Fibroblast of lung (primary cell): ENCODE results near the gene ARHGEF39. TPM values are rescaled to one million over a fixed set of nuclear protein-coding genes. Genes with fewer than 3 reads are reported as not detected.

Experiments
- DNase-seq, 2 donors: peaks; one replicate each; pipeline versions ENCODE4 v3.0.0 to v3.0.0-alpha.2; 2010; ENCODE audit warnings: low read depth in 2 of 2
- H2AFZ ChIP-seq: 2 replicates; pipeline ENCODE4 v1.5.1; 2012; ENCODE audit warnings: low read length, control low read depth, inconsistent platforms
- H3K27ac ChIP-seq: 2 replicates; pipeline ENCODE4 v1.5.1; 2011; ENCODE audit warnings: low read length, control low read depth; ENCODE audit not compliant: insufficient read depth
- H3K27me3 ChIP-seq: 2 replicates; pipeline ENCODE4 v1.5.1; 2011; ENCODE audit warnings: mild to moderate bottlenecking, low read length; ENCODE audit not compliant: control insufficient read depth, insufficient read depth
- H3K36me3 ChIP-seq: 2 replicates; pipeline ENCODE4 v1.5.1; 2011; ENCODE audit warnings: low read length; ENCODE audit not compliant: control insufficient read depth, insufficient read depth
- H3K4me1 ChIP-seq: 2 replicates; pipeline ENCODE4 v1.5.1; 2011; ENCODE audit warnings: low read length; ENCODE audit not compliant: control insufficient read depth, insufficient read depth; ENCODE audit errors: extremely low read depth
- H3K4me2 ChIP-seq: 2 replicates; pipeline ENCODE4 v1.5.1; 2011; ENCODE audit warnings: low read length, control low read depth; ENCODE audit not compliant: insufficient read depth; ENCODE audit errors: extremely low read depth
- H3K4me3 ChIP-seq, 4 experiments: fragments of 200-600 bp in 1 of 4; sonication (generic) in 1 of 4; replicated peaks in 1 of 4; 2 replicates each; pipeline ENCODE4 v1.5.1; 2011 to 2016; ENCODE audit warnings: low read length in 4 of 4, low read depth in 3 of 4, mild to moderate bottlenecking in 3 of 4, control low read depth in 2 of 4, inconsistent platforms in 1 of 4, mixed read lengths in 1 of 4; ENCODE audit not compliant: insufficient read depth in 1 of 4; ENCODE audit errors: control extremely low read depth in 1 of 4
- H3K79me2 ChIP-seq: 2 replicates; pipeline ENCODE4 v1.5.1; 2012; ENCODE audit warnings: mild to moderate bottlenecking, low read length, inconsistent platforms; ENCODE audit not compliant: control insufficient read depth, insufficient read depth
- H3K9ac ChIP-seq: 2 replicates; pipeline ENCODE4 v1.5.1; 2011; ENCODE audit warnings: mild to moderate bottlenecking, low read length, control low read depth; ENCODE audit not compliant: insufficient read depth
- H3K9me3 ChIP-seq: 2 replicates; pipeline ENCODE4 v1.5.1; 2012; ENCODE audit warnings: low read depth, low read length; ENCODE audit not compliant: control insufficient read depth, insufficient read depth
- H4K20me1 ChIP-seq: 2 replicates; pipeline ENCODE4 v1.5.1; 2011; ENCODE audit warnings: low read length; ENCODE audit not compliant: control insufficient read depth, insufficient read depth; ENCODE audit errors: extremely low read depth
- EZH2 ChIP-seq: IDR thresholded peaks from 2 replicates; pipeline ENCODE4 v1.5.1; 2012; ENCODE audit warnings: low read length, control low read depth, mild to moderate bottlenecking; ENCODE audit errors: missing control alignments
- polyA plus RNA-seq, 2 donors: library from polyadenylated mRNA; depleted of rRNA in 1 of 2; stranded (reverse) in 1 of 2; unstranded in 1 of 2; fragments of >200 nt; gene quantifications; 2 replicates each; pipeline ENCODE4 v1.2.1, GENCODE V29; 2011 to 2012; ENCODE audit warnings: missing spikeins in 1 of 2
- total RNA-seq: library from RNA; depleted of rRNA; stranded (reverse); fragments of >200 nt; gene quantifications from 2 replicates; pipeline ENCODE4 v1.2.1, GENCODE V29; 2014
- TF ChIP-seq, protein P1 (sequence below), 2 donors: IDR thresholded peaks in 1 of 2; conservative IDR thresholded peaks in 1 of 2; 1 replicate in 1 of 2; 2 replicates in 1 of 2; pipeline ENCODE4 v1.5.1; 2011 to 2012; ENCODE audit warnings: low read length in 2 of 2, control low read depth in 1 of 2, inconsistent platforms in 1 of 2, low read depth in 1 of 2, mild to moderate bottlenecking in 1 of 2

The ARHGEF39 gene
- total and polyA plus RNA-seq, 2 donors (not counting 1 experiment from before 2014, with no cell fraction given) = 0.66 to 0.77 TPM

DNA sequence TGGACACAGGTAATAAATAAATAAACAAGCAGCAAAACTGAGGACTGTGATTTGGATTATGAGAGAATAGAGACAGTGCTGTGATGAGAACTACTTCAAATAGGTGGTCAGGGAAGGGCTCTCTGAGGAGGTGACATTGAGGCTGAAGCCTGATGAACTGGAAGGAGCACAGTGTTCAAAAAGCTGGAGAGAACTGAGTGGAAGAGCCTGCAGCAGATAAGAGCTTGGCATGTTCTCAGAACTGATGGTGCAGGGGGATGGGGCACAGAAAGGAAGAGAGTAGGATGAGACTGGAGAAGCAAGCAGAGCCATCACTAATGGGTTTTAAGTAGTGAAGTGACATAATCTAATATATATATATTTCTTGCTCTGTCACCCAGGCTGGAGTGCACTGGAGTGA lies 35.9 kb upstream of the ARHGEF39 start:
- Histone ChIP-seq H3K27me3 (no peaks in the 10 kb centered on the region), H3K9me3 (no peaks in the 10 kb centered on the region), H3K36me3 (peaks cover 68% of the 10 kb centered on the region), H3K4me1 (peaks cover 1% of the 10 kb centered on the region), H3K4me2 (no peak overlapping the region), H2AFZ (no peak overlapping the region), H3K4me3 (no peak overlapping the region), H3K79me2 (no peaks in the 10 kb centered on the region), H3K9ac (no peak overlapping the region), H4K20me1 (no peaks in the 10 kb centered on the region), H3K27ac (no peak overlapping the region)
- TF ChIP-seq EZH2 = no peak
- TF ChIP-seq, protein P1, sequence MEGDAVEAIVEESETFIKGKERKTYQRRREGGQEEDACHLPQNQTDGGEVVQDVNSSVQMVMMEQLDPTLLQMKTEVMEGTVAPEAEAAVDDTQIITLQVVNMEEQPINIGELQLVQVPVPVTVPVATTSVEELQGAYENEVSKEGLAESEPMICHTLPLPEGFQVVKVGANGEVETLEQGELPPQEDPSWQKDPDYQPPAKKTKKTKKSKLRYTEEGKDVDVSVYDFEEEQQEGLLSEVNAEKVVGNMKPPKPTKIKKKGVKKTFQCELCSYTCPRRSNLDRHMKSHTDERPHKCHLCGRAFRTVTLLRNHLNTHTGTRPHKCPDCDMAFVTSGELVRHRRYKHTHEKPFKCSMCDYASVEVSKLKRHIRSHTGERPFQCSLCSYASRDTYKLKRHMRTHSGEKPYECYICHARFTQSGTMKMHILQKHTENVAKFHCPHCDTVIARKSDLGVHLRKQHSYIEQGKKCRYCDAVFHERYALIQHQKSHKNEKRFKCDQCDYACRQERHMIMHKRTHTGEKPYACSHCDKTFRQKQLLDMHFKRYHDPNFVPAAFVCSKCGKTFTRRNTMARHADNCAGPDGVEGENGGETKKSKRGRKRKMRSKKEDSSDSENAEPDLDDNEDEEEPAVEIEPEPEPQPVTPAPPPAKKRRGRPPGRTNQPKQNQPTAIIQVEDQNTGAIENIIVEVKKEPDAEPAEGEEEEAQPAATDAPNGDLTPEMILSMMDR (conservative IDR thresholded peaks at IDR 0.05 in 1 of 2, IDR thresholded peaks at IDR 0.05 in 1 of 2; ENCODE audit: low read depth in 1 of 2, low read length in 2 of 2) = no peak
- no peak for DNase-seq

DNA sequence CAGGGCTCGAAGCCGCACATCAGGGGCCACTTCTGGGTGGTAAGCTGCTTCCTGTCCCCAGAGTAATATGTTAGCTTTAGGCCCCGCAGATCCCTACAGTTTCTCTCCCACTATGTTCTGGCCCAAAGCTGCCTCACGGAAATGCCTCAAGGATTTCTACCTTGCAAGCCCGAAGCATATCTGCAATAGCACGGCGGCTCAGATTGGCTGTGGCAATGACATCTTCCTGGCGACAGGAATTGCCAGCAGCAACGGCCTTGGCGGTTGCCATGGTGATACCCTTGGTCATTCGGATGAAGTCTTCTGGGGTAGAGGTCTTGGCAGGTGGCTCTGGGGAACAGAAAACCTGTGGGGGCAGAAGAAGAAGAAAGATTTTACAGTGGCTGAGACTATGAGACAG lies 35.0 kb upstream of the ARHGEF39 start:
- no peak for DNase-seq

DNA sequence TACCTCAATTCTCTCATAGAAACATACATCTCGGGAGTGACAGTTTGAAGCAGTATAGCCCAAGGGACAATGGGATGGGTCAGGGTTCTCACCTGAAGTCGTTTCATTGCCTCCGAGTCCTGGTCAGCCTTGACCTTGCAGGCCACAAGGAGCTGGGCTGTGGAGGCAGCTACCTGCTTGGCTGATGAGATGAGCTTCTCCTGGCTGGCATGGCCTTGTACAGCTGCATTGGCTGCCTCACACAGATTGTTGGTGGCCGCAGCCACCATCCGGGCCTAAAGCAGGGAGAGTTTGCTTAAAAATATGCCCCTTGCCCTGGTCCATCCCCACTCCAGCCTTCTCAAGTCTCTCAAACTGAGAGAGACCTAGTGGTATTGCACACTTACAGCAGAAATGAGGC lies 33.2 kb upstream of the ARHGEF39 start:
- Histone ChIP-seq H3K4me2 (no peak overlapping the region), H3K4me3 (no peak overlapping the region), H3K27me3 (no peaks in the 10 kb centered on the region), H3K9ac (no peak overlapping the region), H3K27ac (no peak overlapping the region), H3K4me1 (peaks cover 6% of the 10 kb centered on the region), H3K9me3 (no peaks in the 10 kb centered on the region), H4K20me1 (no peaks in the 10 kb centered on the region), H3K36me3 (peaks cover 52% of the 10 kb centered on the region), H2AFZ (no peak overlapping the region), H3K79me2 (no peaks in the 10 kb centered on the region)
- TF ChIP-seq, protein P1 (conservative IDR thresholded peaks at IDR 0.05 in 1 of 2, IDR thresholded peaks at IDR 0.05 in 1 of 2; ENCODE audit: low read depth in 1 of 2, low read length in 2 of 2) = no peak
- no peak for TF ChIP-seq EZH2
- no peak for DNase-seq

More for the DNA sequence above, 35.0 kb upstream of the ARHGEF39 start:
- H2AFZ ChIP-seq = no peak overlapping the region
- H4K20me1 ChIP-seq = no peaks in the 10 kb centered on the region
- H3K27ac ChIP-seq = no peak overlapping the region
- no peaks in the 10 kb centered on the region for H3K79me2 ChIP-seq
- H3K4me1 ChIP-seq = peaks cover 6% of the 10 kb centered on the region
- no peaks in the 10 kb centered on the region for H3K27me3 ChIP-seq
- TF ChIP-seq, protein P1 (conservative IDR thresholded peaks at IDR 0.05 in 1 of 2, IDR thresholded peaks at IDR 0.05 in 1 of 2; ENCODE audit: low read depth in 1 of 2, low read length in 2 of 2) = no peak
- TF ChIP-seq EZH2 = no peak
- H3K9ac ChIP-seq = no peak overlapping the region
- H3K4me2 ChIP-seq = no peak overlapping the region
- peaks cover 65% of the 10 kb centered on the region for H3K36me3 ChIP-seq
- H3K4me3 ChIP-seq = no peak overlapping the region
- no peaks in the 10 kb centered on the region for H3K9me3 ChIP-seq
